HG02588 (cell line): Measurements from ENCODE around the gene BSDC1.
"Not testable (repeated sequence)": the region's sequence is repeated elsewhere in the genome, so short reads cannot be mapped to it uniquely, and the experiment has no call there.

Source experiments
- ATAC-seq: cut with Tn5 transposase; IDR thresholded peaks from one replicate; pipeline ENCODE4 v1.9.1; 2021; ENCODE audit warnings: mild to moderate bottlenecking, moderate library complexity; ENCODE audit not compliant: unreplicated experiment

The BSDC1 gene

GRCh38 chr1:32361308-32361673 is 33.0 kb downstream of the BSDC1 start:
- ATAC-seq = no peak

GRCh38 chr1:32358435-32358834 is 35.8 kb downstream of the BSDC1 start:
- no peak for ATAC-seq

- no peak for ATAC-seq
These were observed 36.6 kb downstream of the BSDC1 start for GRCh38 chr1:32357614-32358013.

GRCh38 chr1:32356478-32356877 is 37.8 kb downstream of the BSDC1 start:
- no peak for ATAC-seq

- ATAC-seq = not testable (repeated sequence)
These were observed 38.5 kb downstream of the BSDC1 start for GRCh38 chr1:32355778-32356177.

- no peak for ATAC-seq
These were observed 40.2 kb downstream of the BSDC1 start for GRCh38 chr1:32353886-32354570.

- ATAC-seq = no peak
These were observed 40.8 kb downstream of the BSDC1 start for GRCh38 chr1:32353431-32353830.

GRCh38 chr1:32352831-32353383 is 41.3 kb downstream of the BSDC1 start:
- no peak for ATAC-seq

GRCh38 chr1:32352239-32352745 is 41.9 kb downstream of the BSDC1 start:
- ATAC-seq = no peak

- peak; percentile 78 for ATAC-seq
These were observed 42.6 kb downstream of the BSDC1 start for GRCh38 chr1:32351399-32352238.

GRCh38 chr1:32350785-32351398 is 43.3 kb downstream of the BSDC1 start:
- ATAC-seq = peak; percentile 33

GRCh38 chr1:32349211-32349708 is 45.0 kb downstream of the BSDC1 start:
- ATAC-seq = no peak

GRCh38 chr1:32346532-32347157 is 47.6 kb downstream of the BSDC1 start:
- ATAC-seq = no peak

GRCh38 chr1:32345289-32345827 is 48.9 kb downstream of the BSDC1 start:
- ATAC-seq = no peak

GRCh38 chr1:32342704-32343103 is 51.5 kb downstream of the BSDC1 start:
- ATAC-seq = no peak

GRCh38 chr1:32341971-32342370 is 52.3 kb downstream of the BSDC1 start:
- ATAC-seq = no peak

GRCh38 chr1:32341186-32341757 is 53.0 kb downstream of the BSDC1 start:
- no peak for ATAC-seq

- ATAC-seq = no peak
These were observed 54.8 kb downstream of the BSDC1 start for GRCh38 chr1:32339363-32339978.

GRCh38 chr1:32338637-32339145 is 55.5 kb downstream of the BSDC1 start:
- no peak for ATAC-seq
